H1 (cell line): ENCODE results near the gene HSD17B13.

ENCODE experiments used
- BRCA1 ChIP-seq: IDR thresholded peaks from 2 replicates; pipeline ENCODE4 v1.6.1; 2012; ENCODE audit warnings: low read depth, low read length, improper control_type of control experiment
- CHD1 ChIP-seq: IDR thresholded peaks from 2 replicates; pipeline ENCODE4 v1.6.1; 2012; ENCODE audit warnings: low read depth, low read length, improper control_type of control experiment
- EGR1 ChIP-seq: IDR thresholded peaks from 2 replicates; pipeline ENCODE4 v1.6.1; 2011; ENCODE audit warnings: low read depth, low read length, borderline replicate concordance
- EP300 ChIP-seq, 2 experiments: IDR thresholded peaks; 1 replicate in 1 of 2; 2 replicates in 1 of 2; pipeline ENCODE4 v1.6.1; 2011 to 2012; ENCODE audit warnings: low read depth in 2 of 2, low read length in 2 of 2, mild to moderate bottlenecking in 2 of 2, borderline replicate concordance in 1 of 2, inconsistent platforms in 1 of 2, moderate library complexity in 1 of 2
- EZH2 ChIP-seq: fragments of 200-600 bp; sonication (generic); IDR thresholded peaks from 2 replicates; pipeline ENCODE4 v1.7.1; 2012; ENCODE audit warnings: low read depth, mild to moderate bottlenecking, moderate library complexity, low read length, inconsistent platforms; ENCODE audit not compliant: severe bottlenecking
- JUND ChIP-seq: IDR thresholded peaks from 2 replicates; pipeline ENCODE4 v1.6.1; 2011; ENCODE audit warnings: mild to moderate bottlenecking, improper control_type of control experiment, low read length
- POLR2AphosphoS5 ChIP-seq: IDR thresholded peaks from 2 replicates; pipeline ENCODE4 v1.6.1; 2011; ENCODE audit warnings: low read depth, low read length
- SP2 ChIP-seq: IDR thresholded peaks from 2 replicates; pipeline ENCODE4 v1.6.1; 2012; ENCODE audit warnings: mild to moderate bottlenecking, low read length, inconsistent platforms
- TF ChIP-seq, protein P1 (sequence below), 3 experiments: IDR thresholded peaks; 1 replicate in 2 of 3; 2 replicates in 1 of 3; pipeline versions ENCODE4 v1.5.1 to v1.6.1; 2011; ENCODE audit warnings: low read length in 3 of 3, mild to moderate bottlenecking in 3 of 3, inconsistent platforms in 2 of 3, low read depth in 1 of 3, moderate library complexity in 1 of 3; ENCODE audit not compliant: insufficient read depth in 1 of 3; ENCODE audit errors: control extremely low read depth in 1 of 3
- TF ChIP-seq, protein P2 (sequence below): IDR thresholded peaks from 2 replicates; pipeline ENCODE4 v1.6.1; 2012; ENCODE audit warnings: low read length, inconsistent platforms

DNA sequence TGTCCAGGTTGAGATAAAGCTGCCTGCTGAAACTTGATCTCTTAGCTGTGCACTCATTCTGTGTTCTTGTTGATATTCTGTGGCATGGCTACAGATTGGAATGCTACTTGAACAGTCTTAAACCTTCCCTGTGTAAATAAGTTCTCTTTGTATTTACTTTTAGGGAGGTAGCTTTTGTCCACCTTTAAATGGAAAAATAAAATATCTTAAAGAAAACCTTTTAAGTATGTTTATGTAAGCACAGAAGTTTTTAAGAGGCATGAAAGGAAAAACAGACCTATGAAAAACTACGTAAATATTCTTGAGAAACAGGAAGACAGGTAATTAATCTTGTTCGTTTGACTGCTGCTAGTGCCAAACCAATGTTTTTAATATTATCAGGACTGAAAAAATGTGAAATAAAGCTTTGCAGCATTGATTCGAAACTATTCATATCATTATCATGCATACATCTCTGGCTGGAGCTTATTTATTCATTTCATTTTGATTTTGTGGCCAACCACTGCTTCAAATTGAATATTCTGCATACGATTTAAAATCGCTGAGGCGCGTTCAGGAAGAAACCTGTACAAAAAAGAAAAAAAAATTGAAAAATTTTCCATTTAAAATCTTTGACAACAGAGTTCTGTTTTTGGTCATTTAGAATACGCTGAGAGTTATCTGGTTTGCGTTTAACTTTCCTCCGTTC lies 17.8 kb downstream of the HSD17B13 start:
- no peak for TF ChIP-seq EZH2
- TF ChIP-seq EGR1: no peak
- no peak for TF ChIP-seq BRCA1
- no peak for TF ChIP-seq SP2
- TF ChIP-seq POLR2AphosphoS5: no peak
- no peak for TF ChIP-seq EP300 (IDR thresholded peaks at IDR 0.05; ENCODE audit: borderline replicate concordance in 1 of 2, low read depth in 2 of 2, low read length in 2 of 2)
- TF ChIP-seq, protein P1, sequence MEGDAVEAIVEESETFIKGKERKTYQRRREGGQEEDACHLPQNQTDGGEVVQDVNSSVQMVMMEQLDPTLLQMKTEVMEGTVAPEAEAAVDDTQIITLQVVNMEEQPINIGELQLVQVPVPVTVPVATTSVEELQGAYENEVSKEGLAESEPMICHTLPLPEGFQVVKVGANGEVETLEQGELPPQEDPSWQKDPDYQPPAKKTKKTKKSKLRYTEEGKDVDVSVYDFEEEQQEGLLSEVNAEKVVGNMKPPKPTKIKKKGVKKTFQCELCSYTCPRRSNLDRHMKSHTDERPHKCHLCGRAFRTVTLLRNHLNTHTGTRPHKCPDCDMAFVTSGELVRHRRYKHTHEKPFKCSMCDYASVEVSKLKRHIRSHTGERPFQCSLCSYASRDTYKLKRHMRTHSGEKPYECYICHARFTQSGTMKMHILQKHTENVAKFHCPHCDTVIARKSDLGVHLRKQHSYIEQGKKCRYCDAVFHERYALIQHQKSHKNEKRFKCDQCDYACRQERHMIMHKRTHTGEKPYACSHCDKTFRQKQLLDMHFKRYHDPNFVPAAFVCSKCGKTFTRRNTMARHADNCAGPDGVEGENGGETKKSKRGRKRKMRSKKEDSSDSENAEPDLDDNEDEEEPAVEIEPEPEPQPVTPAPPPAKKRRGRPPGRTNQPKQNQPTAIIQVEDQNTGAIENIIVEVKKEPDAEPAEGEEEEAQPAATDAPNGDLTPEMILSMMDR (IDR thresholded peaks at IDR 0.05; ENCODE audit: control extremely low read depth in 1 of 3, insufficient read depth in 1 of 3, low read depth in 1 of 3, low read length in 3 of 3): no peak
- TF ChIP-seq, protein P2, sequence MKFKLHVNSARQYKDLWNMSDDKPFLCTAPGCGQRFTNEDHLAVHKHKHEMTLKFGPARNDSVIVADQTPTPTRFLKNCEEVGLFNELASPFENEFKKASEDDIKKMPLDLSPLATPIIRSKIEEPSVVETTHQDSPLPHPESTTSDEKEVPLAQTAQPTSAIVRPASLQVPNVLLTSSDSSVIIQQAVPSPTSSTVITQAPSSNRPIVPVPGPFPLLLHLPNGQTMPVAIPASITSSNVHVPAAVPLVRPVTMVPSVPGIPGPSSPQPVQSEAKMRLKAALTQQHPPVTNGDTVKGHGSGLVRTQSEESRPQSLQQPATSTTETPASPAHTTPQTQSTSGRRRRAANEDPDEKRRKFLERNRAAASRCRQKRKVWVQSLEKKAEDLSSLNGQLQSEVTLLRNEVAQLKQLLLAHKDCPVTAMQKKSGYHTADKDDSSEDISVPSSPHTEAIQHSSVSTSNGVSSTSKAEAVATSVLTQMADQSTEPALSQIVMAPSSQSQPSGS: no peak
- no peak for TF ChIP-seq CHD1
- no peak for TF ChIP-seq JUND
